Activated CD4-positive, alpha-beta T cell treated with anti-CD3 and anti-CD28 coated beads, Interleukin-2, amount 10 ng/mL, durations not matched to agents 24 days and 14 days (primary cell): ENCODE measurements around the gene TRNAU1AP. TPM values are rescaled to one million over a fixed set of nuclear protein-coding genes. Genes with fewer than 3 reads are reported as not detected.
A peak's percentile ranks its signal among the peaks of the same experiment; 100 is the strongest.
"Not testable (repeated sequence)": the region's sequence is repeated elsewhere in the genome, so short reads cannot be mapped to it uniquely, and the experiment has no call there.

Experiments used
- DNase-seq: peaks from one replicate; pipeline ENCODE4 v3.0.0; 2022
- H3K27ac Mint-ChIP-seq: one replicate; pipeline ENCODE4 v1.8.0; 2022; ENCODE audit warnings: mild to moderate bottlenecking, mixed read lengths
- H3K27me3 Mint-ChIP-seq: one replicate; pipeline ENCODE4 v1.8.0; 2022; ENCODE audit warnings: mixed read lengths
- H3K36me3 Mint-ChIP-seq: one replicate; pipeline ENCODE4 v1.8.0; 2022; ENCODE audit warnings: low read depth, mild to moderate bottlenecking, mixed read lengths
- H3K4me1 Mint-ChIP-seq: one replicate; pipeline ENCODE4 v1.8.0; 2021; ENCODE audit warnings: mixed read lengths
- H3K4me3 Mint-ChIP-seq: one replicate; pipeline ENCODE4 v1.8.0; 2022; ENCODE audit warnings: mild to moderate bottlenecking, moderate library complexity, mixed read lengths
- H3K9me3 Mint-ChIP-seq: one replicate; pipeline ENCODE4 v1.8.0; 2021; ENCODE audit warnings: mixed read lengths
- intact Hi-C: fragments of 100-400 bp; cut with micrococcal nuclease; formaldehyde crosslinking; loops from one replicate; pipeline ENCODE4 v1.15.1; 2023
- total RNA-seq: library from RNA; stranded (reverse); gene quantifications from 2 replicates; pipeline ENCODE4 v1.2.3, GENCODE V29; 2022

Gene TRNAU1AP
- total RNA-seq, 1 donor from 2014 or later: 47.5 TPM

DNA sequence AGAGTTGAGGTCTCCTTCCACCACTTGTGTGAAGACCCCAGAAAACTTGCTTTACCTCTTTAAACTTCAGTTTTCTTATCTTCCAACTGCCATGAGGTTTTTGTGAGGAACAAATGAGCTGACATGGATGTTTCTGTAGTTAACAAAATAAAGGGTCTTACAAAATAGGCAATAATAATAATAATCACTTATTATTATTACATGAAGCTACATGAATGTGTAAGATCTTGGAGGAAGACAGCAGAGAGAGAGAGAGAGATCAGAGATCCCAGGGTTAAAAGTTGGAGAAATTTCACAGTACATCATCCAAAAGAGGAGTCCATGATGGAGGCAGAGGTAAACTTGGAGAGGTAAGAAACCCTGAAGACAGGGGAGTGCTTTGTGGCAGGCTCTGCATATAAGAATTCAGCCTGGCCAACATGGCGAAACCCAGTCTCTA lies 36.3 kb upstream of the TRNAU1AP start:
- peaks cover 38% of the 10 kb centered on the region for H3K4me1 Mint-ChIP-seq
- no peaks in the 10 kb centered on the region for H3K9me3 Mint-ChIP-seq
- intact Hi-C loops: loop anchor here (5.0 kb wide), 1 partner anchor 666 kb away; the partner anchor contains the start of gene SRSF4
- H3K4me3 Mint-ChIP-seq: no peak overlapping the region
- no peaks in the 10 kb centered on the region for H3K27me3 Mint-ChIP-seq
- no peak for DNase-seq
- H3K36me3 Mint-ChIP-seq: peaks cover 45% of the 10 kb centered on the region
- peak overlapping the region; percentile 97 for H3K27ac Mint-ChIP-seq

DNA sequence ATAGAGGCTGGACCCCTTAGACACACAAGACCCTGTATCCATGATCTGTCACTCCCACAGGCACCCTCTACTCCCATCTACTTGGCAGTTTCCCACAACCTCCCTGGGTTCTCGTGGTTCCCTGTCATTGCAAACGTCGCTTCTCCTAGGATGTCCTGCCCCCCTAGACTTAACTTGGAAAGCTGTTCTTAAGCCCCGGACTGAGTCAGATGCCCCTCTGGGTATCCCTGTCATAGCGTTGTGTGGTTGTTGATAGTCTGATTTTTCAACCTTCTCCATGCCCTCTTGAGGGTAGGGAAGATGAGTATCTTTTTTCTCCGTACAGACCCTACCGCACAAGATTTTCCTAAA lies 35.3 kb upstream of the TRNAU1AP start:
- peaks cover 42% of the 10 kb centered on the region for H3K36me3 Mint-ChIP-seq
- no peak for DNase-seq

DNA sequence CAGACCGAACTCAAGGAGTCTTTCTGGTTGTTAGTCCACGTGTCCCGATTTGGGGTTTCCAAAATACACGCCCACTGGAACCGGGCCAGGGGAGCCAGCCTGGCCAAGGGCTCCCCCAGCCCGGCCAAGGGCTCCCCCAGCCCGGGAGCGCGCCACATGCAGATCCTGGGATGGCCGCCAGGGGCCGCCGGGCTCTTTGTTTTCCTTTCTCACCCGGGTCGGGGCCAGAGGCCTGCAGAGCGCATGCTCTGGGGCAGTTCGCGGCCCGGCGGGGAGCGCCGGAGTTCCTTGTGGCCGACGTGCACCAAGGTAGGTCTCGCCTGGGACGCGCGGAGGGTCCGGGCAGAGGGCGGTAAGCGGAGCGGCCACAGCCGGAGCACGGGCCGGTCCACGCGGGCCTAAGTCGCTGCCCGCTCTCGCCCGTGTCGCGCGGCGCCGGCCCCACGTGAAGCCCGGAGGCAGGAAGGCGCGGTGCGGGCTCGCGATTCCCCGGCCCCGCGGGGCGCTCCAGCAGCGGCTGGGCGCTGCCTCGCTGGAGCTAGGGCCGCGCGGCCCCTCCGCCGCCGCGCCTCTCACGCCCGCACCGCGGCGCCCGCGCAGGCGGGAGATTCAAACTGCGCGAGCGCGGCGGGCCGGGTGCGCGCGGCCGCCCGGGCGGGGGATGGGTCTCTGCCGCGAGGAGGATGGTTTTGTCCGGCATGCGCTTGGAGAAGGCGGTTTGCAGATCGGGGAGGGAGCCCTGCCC lies 34.7 kb upstream of the TRNAU1AP start:
- DNase-seq: peak; percentile 98
- Mint-ChIP-seq H3K4me1 (peaks cover 37% of the 10 kb centered on the region), H3K27me3 (no peaks in the 10 kb centered on the region), H3K9me3 (no peaks in the 10 kb centered on the region), H3K27ac (peak overlapping the region; percentile 97), H3K36me3 (peaks cover 38% of the 10 kb centered on the region), H3K4me3 (peak overlapping the region; percentile 89)
- intact Hi-C loops: loop anchor here (1.0 to 5.0 kb wide), 5 partner anchors 63 to 664 kb away; partner anchors contain the start of genes RNU11 and SRSF4

More for the DNA sequence above, 35.3 kb upstream of the TRNAU1AP start:
- intact Hi-C loops: loop anchor here (1.0 to 5.0 kb wide), 2 partner anchors 86 to 665 kb away; partner anchors contain the start of gene SRSF4
- H3K4me3 Mint-ChIP-seq: peak overlapping the region; percentile 89
- H3K27me3 Mint-ChIP-seq: no peaks in the 10 kb centered on the region
- H3K4me1 Mint-ChIP-seq: peaks cover 39% of the 10 kb centered on the region
- peak overlapping the region; percentile 97 for H3K27ac Mint-ChIP-seq
- H3K9me3 Mint-ChIP-seq: no peaks in the 10 kb centered on the region

DNA sequence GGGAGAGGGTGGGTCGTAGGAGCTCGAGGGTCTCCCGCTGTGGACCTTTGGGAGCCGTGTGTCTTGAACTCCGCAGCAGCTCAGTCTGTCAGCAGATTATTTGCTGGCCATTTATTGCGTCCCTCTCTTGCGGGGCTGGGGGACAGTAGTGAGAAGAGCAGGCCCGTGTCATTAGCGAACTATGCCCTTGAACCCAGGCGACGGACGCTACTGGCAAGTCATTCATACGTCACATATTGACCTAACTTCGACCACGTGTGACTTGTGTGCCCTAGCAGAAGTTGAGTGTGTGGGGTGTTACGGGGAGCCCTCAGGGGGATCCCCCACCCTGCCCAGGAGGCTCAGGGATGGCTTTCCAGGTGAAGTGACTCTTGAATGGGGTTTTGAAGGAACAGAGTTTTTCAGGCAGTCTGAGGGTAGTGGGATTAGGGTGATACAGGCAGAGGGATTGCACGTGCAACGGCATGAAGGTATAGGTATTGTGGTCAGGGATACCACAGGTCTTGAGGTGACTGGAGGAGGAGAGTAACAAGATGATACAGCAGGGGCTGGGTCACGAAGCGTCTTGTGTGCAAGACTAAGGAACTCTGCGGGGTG lies 34.0 kb upstream of the TRNAU1AP start:
- intact Hi-C loops: loop anchor here (1.0 to 5.0 kb wide), 5 partner anchors 33 to 663 kb away; partner anchors contain the start of genes RNU11 and SRSF4
- Mint-ChIP-seq H3K27ac (peak overlapping the region; percentile 90), H3K4me1 (peaks cover 42% of the 10 kb centered on the region), H3K9me3 (no peaks in the 10 kb centered on the region), H3K27me3 (no peaks in the 10 kb centered on the region), H3K4me3 (peak overlapping the region; percentile 89), H3K36me3 (peaks cover 36% of the 10 kb centered on the region)
- DNase-seq: peak; percentile 79

DNA sequence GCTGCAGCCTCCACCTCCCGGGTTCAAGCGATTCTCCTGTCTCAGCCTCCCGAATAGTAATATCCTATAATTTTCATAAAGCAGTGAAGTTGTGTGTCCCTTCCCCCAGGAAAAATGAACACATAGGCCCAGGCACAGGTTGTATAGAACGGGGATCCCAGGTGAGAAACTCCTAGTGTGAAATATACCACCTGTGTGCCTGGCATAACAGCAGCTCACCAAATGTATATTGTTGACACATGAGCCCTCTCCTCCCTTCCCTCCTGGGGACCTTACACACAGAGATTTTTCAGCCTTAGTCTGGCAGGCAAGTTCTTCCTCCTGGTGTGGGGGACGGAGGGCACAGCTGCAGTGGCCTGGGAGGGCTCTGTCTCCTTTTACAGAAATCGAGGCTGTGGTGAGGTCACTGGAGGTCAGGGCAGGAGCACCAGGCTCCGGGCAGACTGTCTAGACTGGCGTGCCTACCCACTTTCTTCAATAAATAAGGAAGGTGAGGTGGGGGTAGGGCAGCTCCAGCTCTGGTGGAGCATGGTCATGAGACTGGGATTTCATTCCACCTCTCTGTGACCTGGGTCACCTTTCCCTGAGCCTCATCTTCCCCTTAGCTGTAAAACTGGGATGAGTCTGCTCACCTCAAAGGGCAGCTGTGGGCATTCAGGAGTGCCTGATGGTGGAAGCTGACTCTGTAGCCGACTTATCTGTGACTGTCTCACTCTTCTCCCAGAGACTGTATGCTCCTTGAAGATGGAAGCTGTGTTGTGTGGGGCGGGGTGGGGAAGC lies 32.7 kb upstream of the TRNAU1AP start:
- no peaks in the 10 kb centered on the region for H3K9me3 Mint-ChIP-seq
- DNase-seq: no peak
- H3K4me3 Mint-ChIP-seq: peak overlapping the region; percentile 89
- peaks cover 34% of the 10 kb centered on the region for H3K36me3 Mint-ChIP-seq
- H3K27me3 Mint-ChIP-seq: no peaks in the 10 kb centered on the region
- H3K27ac Mint-ChIP-seq: no peak overlapping the region
- intact Hi-C loops: loop anchor here (1.0 to 5.0 kb wide), 4 partner anchors 32 to 662 kb away; partner anchors contain the start of genes RNU11 and SRSF4
- H3K4me1 Mint-ChIP-seq: peaks cover 43% of the 10 kb centered on the region

DNA sequence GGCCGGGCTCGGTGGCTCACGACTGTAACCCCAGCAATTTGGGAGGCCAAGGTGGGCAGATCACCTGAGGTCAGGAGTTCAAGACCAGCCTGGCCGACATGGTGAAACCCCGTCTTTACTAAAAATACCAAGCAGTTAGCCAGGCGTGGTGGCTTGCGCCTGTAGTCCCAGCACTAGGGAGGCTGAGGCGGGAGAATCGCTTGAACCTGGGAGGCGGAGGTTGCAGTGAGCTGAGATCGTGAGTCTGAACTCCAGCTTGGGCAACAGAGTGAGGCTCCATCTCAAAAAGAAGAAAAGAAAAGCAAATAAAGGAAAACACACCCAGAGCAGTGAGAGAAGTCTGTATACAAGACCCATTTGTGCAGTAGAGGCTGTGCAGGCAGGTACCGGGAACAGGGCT lies 32.1 kb upstream of the TRNAU1AP start:
- DNase-seq, H3K27ac Mint-ChIP-seq, intact Hi-C loops, H3K27me3 Mint-ChIP-seq, H3K9me3 Mint-ChIP-seq, H3K4me3 Mint-ChIP-seq: not testable (repeated sequence)
- Mint-ChIP-seq H3K4me1 (peaks cover 41% of the 10 kb centered on the region), H3K36me3 (peaks cover 34% of the 10 kb centered on the region)

DNA sequence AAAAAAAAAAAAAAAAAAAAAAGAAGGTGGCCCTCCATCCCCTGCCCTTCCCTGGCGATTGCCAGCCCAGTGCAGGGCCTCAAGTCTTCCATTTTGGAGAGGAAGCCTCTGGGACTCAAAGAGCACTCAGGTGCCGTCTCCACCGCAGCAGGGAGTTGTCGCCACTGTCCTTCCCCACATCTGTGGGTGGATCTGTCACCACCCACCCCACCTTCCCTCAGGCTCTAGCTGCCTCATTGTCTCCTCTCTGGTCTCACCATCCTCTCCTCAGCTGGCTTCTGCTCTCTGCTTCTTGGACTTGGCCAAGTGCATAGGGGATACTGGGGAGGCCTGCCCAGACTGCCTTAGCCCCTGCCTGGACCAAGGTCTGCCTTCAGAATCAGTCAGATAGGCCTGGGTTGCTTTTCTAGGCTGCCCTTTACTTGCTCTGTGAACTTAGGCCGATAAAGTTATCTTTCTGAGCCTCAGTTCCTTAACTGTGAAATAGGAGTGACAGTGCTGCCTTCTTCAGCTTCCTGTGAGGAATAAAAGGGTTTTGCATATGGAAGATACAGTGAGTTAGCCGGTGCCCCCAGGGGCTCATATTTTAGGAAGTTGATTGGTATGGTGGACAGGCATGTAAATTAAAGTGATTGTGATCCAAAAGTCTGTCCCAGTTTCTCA lies 31.3 kb upstream of the TRNAU1AP start:
- Mint-ChIP-seq H3K27me3 (no peaks in the 10 kb centered on the region), H3K36me3 (peaks cover 38% of the 10 kb centered on the region), H3K4me3 (peak overlapping the region; percentile 29), H3K4me1 (peaks cover 39% of the 10 kb centered on the region), H3K27ac (peak overlapping the region; percentile 74), H3K9me3 (no peaks in the 10 kb centered on the region)
- intact Hi-C loops: no loop called here
- no peak for DNase-seq

DNA sequence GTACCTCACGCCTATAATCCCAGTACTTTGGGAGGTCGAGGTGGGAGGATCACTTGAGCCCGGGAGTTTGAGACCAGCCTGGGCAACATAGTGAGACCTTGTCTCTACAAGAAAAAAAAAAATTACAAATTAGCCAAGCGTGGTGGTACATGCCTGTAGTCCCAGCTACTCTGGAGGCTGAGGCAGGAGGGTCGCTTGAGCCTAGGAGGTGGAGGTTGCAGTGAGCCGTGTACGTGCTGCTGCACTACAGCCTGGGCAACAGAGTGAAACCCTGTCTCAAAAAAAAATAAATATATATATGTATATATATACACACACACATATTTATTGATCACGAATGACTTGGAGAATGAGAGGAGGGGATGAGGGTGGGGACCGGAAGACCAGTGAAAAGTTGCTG lies 30.3 kb upstream of the TRNAU1AP start:
- peaks cover 33% of the 10 kb centered on the region for H3K4me1 Mint-ChIP-seq
- H3K27ac Mint-ChIP-seq, intact Hi-C loops, H3K9me3 Mint-ChIP-seq, H3K4me3 Mint-ChIP-seq, DNase-seq, H3K27me3 Mint-ChIP-seq: not testable (repeated sequence)
- peaks cover 38% of the 10 kb centered on the region for H3K36me3 Mint-ChIP-seq

DNA sequence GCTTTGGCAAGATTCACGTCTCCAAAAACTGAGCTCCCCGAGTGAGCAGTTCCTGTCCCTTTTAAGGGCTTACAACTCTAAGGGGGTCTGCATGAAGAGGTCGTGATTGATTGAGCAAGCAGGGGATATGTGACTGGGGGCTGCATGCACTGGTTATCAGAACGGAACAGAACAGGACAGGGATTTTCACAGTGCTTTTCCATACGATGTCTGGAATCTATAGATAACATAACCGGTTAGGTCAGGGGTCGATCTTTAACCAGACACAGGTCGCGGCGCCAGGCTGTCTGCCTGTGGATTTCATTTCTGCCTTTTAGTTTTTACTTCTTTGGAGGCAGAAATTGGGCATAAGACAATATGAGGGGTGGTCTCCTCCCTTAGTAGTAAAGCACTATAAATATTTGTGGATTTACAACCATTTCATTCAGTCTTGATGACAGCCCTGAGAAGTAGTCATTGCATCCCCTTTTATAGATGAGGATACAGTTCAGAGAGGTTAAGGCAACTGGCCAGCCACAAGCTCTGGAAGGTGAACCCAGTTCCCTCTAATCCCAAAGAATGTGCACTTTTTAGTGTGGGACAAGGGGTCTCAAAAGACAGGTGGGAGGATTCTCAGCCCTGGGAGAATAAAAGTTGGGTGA lies 27.8 kb upstream of the TRNAU1AP start:
- H3K36me3 Mint-ChIP-seq: peaks cover 37% of the 10 kb centered on the region
- H3K27me3 Mint-ChIP-seq, H3K9me3 Mint-ChIP-seq: not testable (repeated sequence)

DNA sequence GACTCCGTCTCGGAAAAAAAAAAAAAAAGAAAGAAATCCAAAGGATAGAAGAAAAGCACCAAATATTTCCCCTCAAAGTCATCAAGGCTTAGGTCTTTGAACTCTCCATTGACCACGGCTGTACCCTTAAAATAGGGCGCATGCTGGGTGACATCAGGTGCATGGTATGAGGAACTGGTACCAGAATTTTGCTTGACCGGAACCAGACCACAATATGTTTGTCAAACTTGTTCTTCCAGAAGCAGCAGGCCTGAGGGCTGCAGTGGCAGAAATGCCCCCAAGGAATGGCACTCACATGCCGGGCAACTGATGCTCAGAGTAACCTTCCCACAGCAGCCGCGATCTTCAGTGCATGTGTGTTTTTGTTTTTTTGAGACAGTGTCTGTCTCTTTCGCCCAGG lies 26.0 kb upstream of the TRNAU1AP start:
- H3K9me3 Mint-ChIP-seq: no peaks in the 10 kb centered on the region
- peaks cover 12% of the 10 kb centered on the region for H3K4me1 Mint-ChIP-seq
- no peak for DNase-seq
- H3K4me3 Mint-ChIP-seq: no peak overlapping the region
- intact Hi-C loops: no loop called here
- H3K27me3 Mint-ChIP-seq: no peaks in the 10 kb centered on the region
- H3K27ac Mint-ChIP-seq: no peak overlapping the region
- peaks cover 39% of the 10 kb centered on the region for H3K36me3 Mint-ChIP-seq

More for the DNA sequence above, 27.8 kb upstream of the TRNAU1AP start:
- H3K27ac Mint-ChIP-seq, H3K4me3 Mint-ChIP-seq, DNase-seq, intact Hi-C loops: not testable (repeated sequence)
- peaks cover 20% of the 10 kb centered on the region for H3K4me1 Mint-ChIP-seq

DNA sequence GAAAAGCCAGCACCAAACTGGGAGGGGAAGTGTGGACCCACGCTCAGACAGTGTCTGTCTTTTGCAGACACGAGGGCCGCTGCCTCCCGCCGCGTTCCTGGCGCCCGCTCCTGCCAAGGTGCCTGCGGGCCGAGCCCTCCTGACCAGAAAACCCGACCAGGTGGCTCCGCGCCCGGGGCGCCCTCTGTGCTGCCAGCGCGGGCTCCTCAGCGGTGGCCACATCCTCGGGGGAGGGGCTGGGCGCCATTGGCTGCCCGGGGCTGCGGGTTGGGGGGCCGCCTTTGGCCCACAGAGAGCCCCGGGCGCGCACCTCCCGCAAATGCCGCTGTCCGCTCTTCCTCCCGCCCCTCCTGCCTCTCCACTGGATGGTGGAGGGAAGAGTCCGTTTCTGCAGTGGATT lies 22.4 kb upstream of the TRNAU1AP start:
- H3K4me1 Mint-ChIP-seq: no peaks in the 10 kb centered on the region
- no peak overlapping the region for H3K4me3 Mint-ChIP-seq
- no peak for DNase-seq
- peaks cover 44% of the 10 kb centered on the region for H3K36me3 Mint-ChIP-seq
- intact Hi-C loops: no loop called here
- H3K27ac Mint-ChIP-seq: no peak overlapping the region
- no peaks in the 10 kb centered on the region for H3K9me3 Mint-ChIP-seq
- no peaks in the 10 kb centered on the region for H3K27me3 Mint-ChIP-seq

DNA sequence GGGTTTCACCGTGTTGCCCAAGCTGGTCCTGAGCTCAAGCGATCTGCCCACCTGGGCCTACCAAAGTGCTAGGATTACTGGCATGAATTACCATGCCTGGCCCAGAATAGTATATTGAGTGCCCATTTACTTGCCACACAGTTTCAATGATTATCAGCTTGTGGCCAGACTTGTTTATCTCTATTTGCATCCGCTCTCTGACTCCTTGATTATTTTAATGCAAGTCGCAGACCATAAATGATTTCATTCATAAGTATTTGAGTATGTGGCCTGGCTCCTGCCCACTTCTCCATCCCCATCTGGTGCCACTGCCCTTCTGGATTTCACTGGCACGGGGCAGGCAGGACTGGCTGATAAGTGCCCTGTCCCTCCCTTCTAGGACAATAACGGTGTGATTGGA lies 18.2 kb upstream of the TRNAU1AP start:
- H3K9me3 Mint-ChIP-seq: no peaks in the 10 kb centered on the region
- H3K27me3 Mint-ChIP-seq: no peaks in the 10 kb centered on the region
- peaks cover 53% of the 10 kb centered on the region for H3K36me3 Mint-ChIP-seq
- H3K4me1 Mint-ChIP-seq: no peaks in the 10 kb centered on the region
- intact Hi-C loops: no loop called here
- H3K4me3 Mint-ChIP-seq: no peak overlapping the region
- no peak for DNase-seq
- no peak overlapping the region for H3K27ac Mint-ChIP-seq

DNA sequence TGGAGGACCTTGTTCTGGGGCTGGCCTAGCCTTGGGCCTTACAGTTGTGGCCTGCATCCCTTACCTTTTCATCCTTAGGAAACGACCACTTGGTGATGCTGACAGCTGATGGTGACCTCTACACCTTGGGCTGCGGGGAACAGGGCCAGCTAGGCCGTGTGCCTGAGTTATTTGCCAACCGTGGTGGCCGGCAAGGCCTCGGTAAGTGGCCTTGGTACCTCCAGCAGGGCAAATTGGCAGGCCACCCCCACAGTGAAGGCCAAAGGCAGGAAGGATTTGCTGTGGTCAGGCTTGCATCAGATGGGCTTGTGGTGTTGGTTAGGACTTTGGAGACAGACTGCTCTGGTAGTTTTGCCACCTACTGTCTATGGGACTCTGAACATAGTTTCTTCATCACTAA lies 17.7 kb upstream of the TRNAU1AP start:
- H3K27ac Mint-ChIP-seq: no peak overlapping the region
- H3K4me3 Mint-ChIP-seq: no peak overlapping the region
- H3K36me3 Mint-ChIP-seq: peaks cover 48% of the 10 kb centered on the region
- DNase-seq: no peak
- H3K9me3 Mint-ChIP-seq: no peaks in the 10 kb centered on the region
- intact Hi-C loops: no loop called here
- no peaks in the 10 kb centered on the region for H3K4me1 Mint-ChIP-seq
- H3K27me3 Mint-ChIP-seq: no peaks in the 10 kb centered on the region
